ENCODE results near the gene INPP5A.
"Not testable (repeated sequence)": the region's sequence is repeated elsewhere in the genome, so short reads cannot be mapped to it uniquely, and the experiment has no call there.

Gene INPP5A

GRCh38 chr10:132768346-132769248 lies 231.0 kb downstream of the INPP5A start:
- no peak for ATAC-seq

GRCh38 chr10:132770061-132771021 lies 232.8 kb downstream of the INPP5A start:
- no peak for TF ChIP-seq ZNF70 (CRISPR knock-in tag; IDR thresholded peaks at IDR 0.05)
- no peak for ATAC-seq

More at GRCh38 chr10:132768346-132769248, 231.0 kb downstream of the INPP5A start:
- TF ChIP-seq GLIS3 (CRISPR knock-in tag; IDR thresholded peaks at IDR 0.05) (no peak), SNAI2 (CRISPR knock-in tag; IDR thresholded peaks at IDR 0.05) (no peak), CREB5 (CRISPR knock-in tag; IDR thresholded peaks at IDR 0.05; ENCODE audit: low read depth) (no peak), ZNF70 (CRISPR knock-in tag; IDR thresholded peaks at IDR 0.05) (no peak), POU6F1 (CRISPR knock-in tag; IDR thresholded peaks at IDR 0.05; ENCODE audit: borderline replicate concordance, low read depth) (no peak), ZNF8 (CRISPR knock-in tag; IDR thresholded peaks at IDR 0.05) (no peak), CSDC2 (CRISPR knock-in tag; IDR thresholded peaks at IDR 0.05) (no peak), RARB (CRISPR knock-in tag; IDR thresholded peaks at IDR 0.05) (no peak), OSR1 (CRISPR knock-in tag; IDR thresholded peaks at IDR 0.05) (no peak), TCF4 (CRISPR knock-in tag; IDR thresholded peaks at IDR 0.05; ENCODE audit: borderline replicate concordance) (no peak), ZC3H10 (CRISPR knock-in tag; IDR thresholded peaks at IDR 0.05) (no peak), ZFP30 (CRISPR knock-in tag; IDR thresholded peaks at IDR 0.05) (no peak), ZFP3 (CRISPR knock-in tag; IDR thresholded peaks at IDR 0.05) (no peak), BACH2 (CRISPR knock-in tag; IDR thresholded peaks at IDR 0.05; ENCODE audit: borderline replicate concordance) (no peak), ISL1 (CRISPR knock-in tag; IDR thresholded peaks at IDR 0.05) (no peak), TSHZ2 (CRISPR knock-in tag; IDR thresholded peaks at IDR 0.05) (no peak), ZNF565 (CRISPR knock-in tag; conservative IDR thresholded peaks at IDR 0.05; ENCODE audit: low read depth) (no peak), ESRRG (CRISPR knock-in tag; IDR thresholded peaks at IDR 0.05) (no peak)

GRCh38 chr10:132772816-132773215 lies 235.2 kb downstream of the INPP5A start:
- not testable (repeated sequence) for ATAC-seq

DNA sequence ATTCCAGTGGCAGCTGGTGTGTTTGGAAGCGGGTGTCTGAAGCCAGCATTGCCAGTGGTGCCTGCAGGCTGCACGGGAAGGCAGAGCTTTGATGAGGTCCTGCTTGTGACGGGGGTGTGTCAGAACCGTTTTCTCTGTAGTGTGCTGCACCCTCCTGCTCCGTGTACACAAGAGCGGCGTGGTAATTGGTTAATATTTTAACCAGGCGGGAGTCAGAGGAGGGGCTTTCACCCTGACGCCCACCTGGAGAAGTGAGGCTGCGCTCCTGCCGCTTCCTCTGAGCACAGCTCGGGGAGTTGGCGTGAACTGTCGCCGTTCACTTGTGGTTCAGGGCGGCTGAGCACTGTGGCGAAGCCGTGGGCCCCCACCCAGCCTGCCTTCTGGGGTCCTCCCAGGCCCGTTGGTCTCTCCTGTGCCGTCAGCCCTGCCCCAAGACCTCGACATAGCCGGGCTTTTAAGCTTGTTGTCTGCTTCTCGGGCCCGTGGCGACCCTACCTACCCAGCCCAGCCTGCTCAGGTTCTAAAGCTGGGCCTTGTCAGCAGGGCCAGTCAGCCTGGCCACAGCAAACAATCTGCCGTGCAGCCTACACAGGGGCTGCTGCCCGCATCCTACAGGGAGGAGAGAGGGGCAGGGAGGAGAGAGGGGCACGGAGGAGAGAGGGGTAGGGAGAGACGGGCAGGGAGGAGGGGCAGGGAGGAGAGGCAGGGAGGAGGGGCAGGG lies 236.8 kb downstream of the INPP5A start:
- peak; percentile 36; the same call in 1 of the 3 replicates for ATAC-seq
- no peak for TF ChIP-seq CSRNP3 (CRISPR knock-in tag; IDR thresholded peaks at IDR 0.05)
- TF ChIP-seq CSDC2 (CRISPR knock-in tag; IDR thresholded peaks at IDR 0.05), result no peak
- TF ChIP-seq ZFP3 (CRISPR knock-in tag; IDR thresholded peaks at IDR 0.05), result no peak
- no peak for TF ChIP-seq ZNF8 (CRISPR knock-in tag; IDR thresholded peaks at IDR 0.05)
- no peak for TF ChIP-seq ZC3H10 (CRISPR knock-in tag; IDR thresholded peaks at IDR 0.05)
- no peak for TF ChIP-seq GLIS3 (CRISPR knock-in tag; IDR thresholded peaks at IDR 0.05)
- no peak for TF ChIP-seq ARNTL (CRISPR knock-in tag; IDR thresholded peaks at IDR 0.05; ENCODE audit: borderline replicate concordance, low read depth)
- TF ChIP-seq PATZ1 (CRISPR knock-in tag; IDR thresholded peaks at IDR 0.05; ENCODE audit: borderline replicate concordance), result no peak
- no peak for TF ChIP-seq ZNF565 (CRISPR knock-in tag; conservative IDR thresholded peaks at IDR 0.05; ENCODE audit: low read depth)
- no peak for TF ChIP-seq POU6F1 (CRISPR knock-in tag; IDR thresholded peaks at IDR 0.05; ENCODE audit: borderline replicate concordance, low read depth)
- TF ChIP-seq PPARA (CRISPR knock-in tag; IDR thresholded peaks at IDR 0.05; ENCODE audit: borderline replicate concordance), result no peak
- no peak for TF ChIP-seq OSR1 (CRISPR knock-in tag; IDR thresholded peaks at IDR 0.05)
- no peak for TF ChIP-seq RARB (CRISPR knock-in tag; IDR thresholded peaks at IDR 0.05)

All from SK-N-SH treated with all-trans-retinoic acid at 6 μM for 48 hours (cell line).